HUES6 (cell line): ENCODE data around the gene PKNOX1.
"Not testable (repeated sequence)": the region's sequence is repeated elsewhere in the genome, so short reads cannot be mapped to it uniquely, and the experiment has no call there.

ENCODE experiments used
- H3K27ac ChIP-seq: 2 replicates; pipeline ENCODE4 v1.7.0; 2013; ENCODE audit warnings: low read depth, mild to moderate bottlenecking, low read length, inconsistent platforms
- H3K27me3 ChIP-seq: 2 replicates; pipeline ENCODE4 v1.6.1; 2013; ENCODE audit warnings: low read length; ENCODE audit not compliant: control insufficient read depth, insufficient read depth
- H3K36me3 ChIP-seq: 2 replicates; pipeline ENCODE4 v1.6.1; 2013; ENCODE audit warnings: low read length; ENCODE audit not compliant: control insufficient read depth, insufficient read depth
- H3K4me1 ChIP-seq: 2 replicates; pipeline ENCODE4 v1.6.1; 2013; ENCODE audit warnings: low read length; ENCODE audit not compliant: control insufficient read depth, insufficient read depth
- H3K4me3 ChIP-seq: 2 replicates; pipeline ENCODE4 v1.5.1; 2013; ENCODE audit warnings: low read depth, low read length
- H3K9ac ChIP-seq: one replicate; pipeline ENCODE4 v1.6.1; 2013; ENCODE audit warnings: mild to moderate bottlenecking, low read length
- H3K9me3 ChIP-seq: 2 replicates; pipeline ENCODE4 v1.6.1; 2013; ENCODE audit warnings: low read depth, low read length; ENCODE audit not compliant: control insufficient read depth, insufficient read depth

The PKNOX1 gene, protein sequence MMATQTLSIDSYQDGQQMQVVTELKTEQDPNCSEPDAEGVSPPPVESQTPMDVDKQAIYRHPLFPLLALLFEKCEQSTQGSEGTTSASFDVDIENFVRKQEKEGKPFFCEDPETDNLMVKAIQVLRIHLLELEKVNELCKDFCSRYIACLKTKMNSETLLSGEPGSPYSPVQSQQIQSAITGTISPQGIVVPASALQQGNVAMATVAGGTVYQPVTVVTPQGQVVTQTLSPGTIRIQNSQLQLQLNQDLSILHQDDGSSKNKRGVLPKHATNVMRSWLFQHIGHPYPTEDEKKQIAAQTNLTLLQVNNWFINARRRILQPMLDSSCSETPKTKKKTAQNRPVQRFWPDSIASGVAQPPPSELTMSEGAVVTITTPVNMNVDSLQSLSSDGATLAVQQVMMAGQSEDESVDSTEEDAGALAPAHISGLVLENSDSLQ

DNA sequence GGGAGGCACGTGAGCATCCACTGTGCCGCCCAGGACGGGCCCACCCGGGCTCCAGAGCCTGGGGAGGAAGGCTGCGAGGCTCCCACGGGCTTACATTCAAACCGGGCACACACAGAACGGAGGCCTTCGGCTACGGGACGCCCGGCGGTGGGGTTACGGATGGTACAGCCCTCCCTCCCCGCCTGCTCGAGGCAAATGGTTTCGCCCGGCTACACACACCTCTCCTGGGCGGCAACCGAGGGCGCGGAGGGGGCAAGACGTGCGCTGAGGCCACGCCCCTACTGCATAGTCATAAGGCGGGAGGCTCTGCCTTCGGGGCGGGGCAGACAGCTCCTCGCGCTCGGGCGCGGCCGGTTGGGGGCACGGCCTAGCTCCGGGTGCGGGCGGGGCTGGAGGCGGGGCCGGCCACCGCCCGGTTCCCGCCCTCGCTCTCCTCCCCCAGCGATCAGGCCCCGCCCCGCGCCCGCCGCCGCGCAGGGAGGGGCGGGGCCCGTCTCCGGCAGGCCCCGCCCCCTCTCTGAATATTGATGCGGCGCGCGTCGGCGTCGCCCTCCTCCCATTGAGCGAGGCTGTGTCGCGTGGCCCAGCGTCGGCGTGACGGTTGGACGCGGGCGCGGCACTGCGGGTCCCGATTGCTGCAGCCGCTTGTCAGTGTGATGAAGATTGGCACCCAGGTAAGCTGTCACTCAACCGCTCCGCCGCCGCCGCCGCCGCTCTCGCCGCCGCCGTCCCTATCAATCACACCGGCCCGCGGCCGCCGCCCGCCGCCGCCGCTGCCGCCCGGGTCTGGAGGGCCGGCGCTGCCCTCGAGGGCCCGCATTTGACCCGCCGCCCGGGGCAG, at the start of gene PKNOX1:
TSS of gene PKNOX1 (plus strand) at position 572 of the 841 bp plus-strand sequence. CDS start 29,820 bp downstream, outside the sequence.
- peak within 1 kb of the TSS; percentile 78 for H3K4me3 ChIP-seq
- H3K27me3 ChIP-seq = no peaks in the 10 kb centered on the region
- H3K9ac ChIP-seq = peak within 1 kb of the TSS; percentile 94
- H3K36me3 ChIP-seq = peaks cover 22% of the 10 kb centered on the region
- H3K9me3 ChIP-seq = peaks cover 17% of the 10 kb centered on the region; the same call in 1 of the 2 replicates
- H3K27ac ChIP-seq = peak within 1 kb of the TSS; percentile 97
- peaks cover 35% of the 10 kb centered on the region for H3K4me1 ChIP-seq

DNA sequence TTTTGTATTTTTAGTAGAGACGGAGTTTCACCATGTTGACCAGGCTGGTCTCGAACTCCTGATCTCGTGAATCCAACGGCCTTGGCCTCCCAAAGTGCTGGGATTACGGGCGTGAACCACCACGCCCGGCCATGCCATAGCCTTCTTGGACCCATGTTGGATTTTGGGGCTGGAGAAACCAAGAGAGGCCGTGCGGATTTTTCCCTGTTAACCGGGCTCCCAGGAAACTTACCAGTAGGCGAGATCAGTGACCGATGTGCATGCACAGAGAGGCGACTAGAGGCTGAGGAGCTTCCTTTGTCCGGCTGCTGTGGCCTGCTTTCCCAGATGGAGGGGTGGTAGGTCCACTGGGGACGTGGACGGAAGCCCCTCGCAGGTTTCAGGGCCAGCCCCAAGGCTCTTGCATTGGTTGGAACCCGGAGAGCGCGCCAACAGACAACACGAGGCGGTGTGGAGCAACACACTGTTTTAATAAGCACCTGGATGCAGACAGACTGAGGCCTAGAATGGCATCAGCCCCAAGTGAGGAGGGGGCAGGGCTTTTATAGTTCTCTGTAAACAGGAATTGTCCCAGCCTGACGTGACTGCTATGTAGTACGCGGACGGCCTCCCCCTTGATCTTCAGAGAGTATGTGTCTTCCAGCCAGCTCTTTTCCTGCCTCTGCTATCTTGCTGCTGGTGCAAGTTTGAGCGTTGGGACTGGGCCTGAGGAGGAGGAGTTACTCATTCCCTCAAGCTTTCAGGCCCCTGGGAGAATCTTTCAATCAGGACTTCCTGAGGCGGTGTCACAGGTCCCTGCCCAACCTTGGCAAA, 49.0 kb upstream of the PKNOX1 start, which contains the start of gene ERVH48-1:
TSS of gene ERVH48-1 (minus strand) at position 517 of the 813 bp plus-strand sequence. CDS start 6,624 bp downstream, outside the sequence.
- no peaks in the 10 kb centered on the region for H3K27me3 ChIP-seq
- peak within 1 kb of the TSS; percentile 37; the same call in 1 of the 2 replicates for H3K4me3 ChIP-seq
- no peaks in the 10 kb centered on the region for H3K9me3 ChIP-seq
- H3K4me1 ChIP-seq = peaks cover 27% of the 10 kb centered on the region
- peak within 1 kb of the TSS; percentile 73; the same call in 1 of the 2 replicates for H3K27ac ChIP-seq
- peaks cover 9% of the 10 kb centered on the region; the same call in 1 of the 2 replicates for H3K36me3 ChIP-seq
- peak within 1 kb of the TSS; percentile 86 for H3K9ac ChIP-seq

DNA sequence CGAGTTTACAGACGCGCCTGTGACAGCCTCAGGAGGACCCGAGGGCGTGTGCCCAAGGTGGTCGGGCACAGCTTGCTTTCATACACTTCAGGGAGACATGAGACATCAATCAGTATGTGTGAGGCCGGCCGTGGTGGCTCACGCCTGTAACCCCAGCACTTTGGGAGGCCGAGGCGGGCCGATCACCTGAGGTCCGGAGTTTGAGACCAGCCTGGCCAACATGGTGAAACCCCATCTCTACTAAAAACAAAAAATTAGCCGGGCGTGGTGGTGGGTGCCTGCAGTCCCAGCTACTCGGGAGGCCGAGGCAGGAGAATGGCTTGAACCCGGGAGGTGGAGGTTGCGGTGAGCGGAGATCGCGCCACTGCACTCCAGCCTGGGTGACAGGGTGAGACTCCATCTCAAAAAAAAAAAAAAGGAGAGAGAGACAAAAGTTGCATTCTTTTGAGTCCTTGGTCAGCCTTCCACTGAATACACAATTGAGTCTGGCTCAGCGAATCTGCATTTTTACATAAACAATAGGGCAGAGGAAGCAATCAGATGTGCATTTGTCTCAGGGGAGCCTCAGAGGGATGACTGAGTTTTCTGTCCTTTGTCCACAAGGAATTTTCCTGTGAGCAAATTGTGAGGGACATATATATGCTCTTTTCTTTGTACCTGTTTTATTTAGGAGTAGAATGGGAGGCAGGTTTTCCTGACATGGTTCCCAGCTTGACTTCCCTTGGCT, 46.7 kb upstream of the PKNOX1 start:
- H3K9ac ChIP-seq = peak overlapping the region; percentile 77
- not testable (repeated sequence) for H3K4me3 ChIP-seq, H3K9me3 ChIP-seq, H3K36me3 ChIP-seq, H3K27me3 ChIP-seq
- peaks cover 32% of the 10 kb centered on the region for H3K4me1 ChIP-seq
- peak overlapping the region; percentile 83 for H3K27ac ChIP-seq

DNA sequence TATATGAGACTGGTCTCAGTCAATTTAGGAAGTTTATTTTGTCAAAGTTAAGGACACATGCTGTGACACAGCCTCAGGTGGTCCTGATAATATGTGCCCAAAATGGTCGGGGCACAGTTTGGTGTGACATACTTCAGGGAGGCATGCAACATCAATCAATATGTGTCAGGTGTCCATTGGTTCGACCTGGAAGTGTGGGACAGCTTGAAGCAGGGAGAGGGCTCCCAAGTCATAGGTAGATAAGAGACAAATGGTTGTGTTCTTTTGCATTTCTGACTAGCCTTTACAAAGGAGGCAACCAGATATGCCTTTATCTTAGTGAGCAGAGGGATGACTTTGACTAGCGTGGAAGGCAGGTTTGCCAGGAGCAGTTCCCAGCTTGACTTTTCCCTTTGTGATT, 44.4 kb upstream of the PKNOX1 start:
- Histone ChIP-seq H3K27ac (no peak overlapping the region), H3K4me1 (peaks cover 28% of the 10 kb centered on the region), H3K27me3 (no peaks in the 10 kb centered on the region), H3K9me3 (no peaks in the 10 kb centered on the region), H3K4me3 (no peak overlapping the region), H3K9ac (no peak overlapping the region), H3K36me3 (no peaks in the 10 kb centered on the region)

DNA sequence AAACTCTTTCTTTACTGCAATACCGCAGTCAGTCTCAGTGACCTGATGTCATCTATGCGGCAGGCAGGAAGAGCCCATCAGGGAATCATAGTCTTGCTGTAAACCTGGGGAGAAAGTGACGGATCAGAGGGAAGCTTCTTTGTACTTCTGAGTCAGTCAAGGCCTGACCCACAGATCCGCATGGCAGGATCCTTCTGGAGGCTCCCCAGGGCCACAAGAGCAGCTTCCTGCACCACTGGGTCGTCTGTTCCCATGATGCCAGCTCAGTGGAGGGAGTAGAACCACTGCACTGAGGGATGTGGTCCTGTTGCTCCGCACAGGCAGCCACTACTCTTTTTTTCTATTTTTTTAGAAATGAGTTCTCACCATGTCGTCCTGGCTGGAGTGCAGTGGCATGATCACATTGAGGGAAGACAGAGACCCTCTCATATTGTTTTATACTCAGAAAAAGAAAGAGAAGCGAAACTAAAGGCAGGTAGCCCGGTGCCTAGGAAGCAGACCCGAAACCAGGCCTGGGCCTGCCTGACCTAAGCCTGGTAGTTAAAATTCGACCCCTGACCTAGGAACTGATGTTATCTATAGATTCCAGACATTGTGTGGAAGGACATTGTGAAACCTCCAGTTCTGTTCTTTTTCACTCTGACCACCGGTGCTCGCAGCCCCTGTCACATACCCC, 42.7 kb upstream of the PKNOX1 start:
- no peaks in the 10 kb centered on the region for H3K9me3 ChIP-seq
- no peaks in the 10 kb centered on the region for H3K36me3 ChIP-seq
- no peak overlapping the region for H3K27ac ChIP-seq
- H3K4me3 ChIP-seq = no peak overlapping the region
- no peaks in the 10 kb centered on the region for H3K27me3 ChIP-seq
- H3K9ac ChIP-seq = peak overlapping the region; percentile 75
- peaks cover 29% of the 10 kb centered on the region for H3K4me1 ChIP-seq

DNA sequence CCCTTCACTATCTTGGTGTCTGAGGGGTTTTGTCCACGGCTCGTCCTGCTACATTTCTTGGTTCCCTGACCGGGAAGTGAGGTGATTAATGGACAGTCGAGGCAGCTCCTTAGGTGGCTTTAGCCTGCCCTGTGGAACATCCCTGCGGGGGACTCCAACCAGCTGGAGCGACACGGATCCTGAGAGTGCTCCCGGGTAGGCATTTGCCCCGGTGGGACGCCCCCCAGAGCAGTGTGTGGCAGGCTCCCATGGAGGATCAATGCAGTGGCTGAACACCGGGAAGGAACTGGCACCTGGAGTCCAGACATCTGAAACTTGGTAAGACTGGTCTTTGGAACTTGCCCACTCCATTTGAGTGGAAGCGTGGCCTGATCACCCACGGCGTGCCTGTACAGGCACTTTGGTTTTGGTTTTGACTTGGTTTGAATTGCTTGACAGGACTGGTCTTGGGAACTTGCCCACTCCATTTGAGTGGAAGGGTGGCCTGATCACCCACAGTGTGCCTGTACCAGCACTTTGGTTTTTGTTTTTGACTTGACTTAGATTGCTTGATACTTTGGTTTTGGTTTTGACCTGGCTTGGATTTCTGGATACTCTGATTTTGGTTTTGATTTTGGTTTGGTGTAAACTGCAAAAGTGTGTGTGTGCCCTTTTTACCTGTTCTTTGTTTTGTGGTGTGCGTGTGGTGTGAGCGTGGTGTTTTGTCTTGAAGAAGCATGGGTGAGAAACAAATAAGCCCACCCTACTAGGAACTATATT, 41.8 kb upstream of the PKNOX1 start:
- Histone ChIP-seq H3K4me3 (peak overlapping the region; percentile 49; the same call in 1 of the 2 replicates), H3K27ac (peak overlapping the region; percentile 59; the same call in 1 of the 2 replicates), H3K4me1 (peaks cover 32% of the 10 kb centered on the region), H3K9ac (peak overlapping the region; percentile 75)
- H3K9me3 ChIP-seq, H3K27me3 ChIP-seq, H3K36me3 ChIP-seq: not testable (repeated sequence)

DNA sequence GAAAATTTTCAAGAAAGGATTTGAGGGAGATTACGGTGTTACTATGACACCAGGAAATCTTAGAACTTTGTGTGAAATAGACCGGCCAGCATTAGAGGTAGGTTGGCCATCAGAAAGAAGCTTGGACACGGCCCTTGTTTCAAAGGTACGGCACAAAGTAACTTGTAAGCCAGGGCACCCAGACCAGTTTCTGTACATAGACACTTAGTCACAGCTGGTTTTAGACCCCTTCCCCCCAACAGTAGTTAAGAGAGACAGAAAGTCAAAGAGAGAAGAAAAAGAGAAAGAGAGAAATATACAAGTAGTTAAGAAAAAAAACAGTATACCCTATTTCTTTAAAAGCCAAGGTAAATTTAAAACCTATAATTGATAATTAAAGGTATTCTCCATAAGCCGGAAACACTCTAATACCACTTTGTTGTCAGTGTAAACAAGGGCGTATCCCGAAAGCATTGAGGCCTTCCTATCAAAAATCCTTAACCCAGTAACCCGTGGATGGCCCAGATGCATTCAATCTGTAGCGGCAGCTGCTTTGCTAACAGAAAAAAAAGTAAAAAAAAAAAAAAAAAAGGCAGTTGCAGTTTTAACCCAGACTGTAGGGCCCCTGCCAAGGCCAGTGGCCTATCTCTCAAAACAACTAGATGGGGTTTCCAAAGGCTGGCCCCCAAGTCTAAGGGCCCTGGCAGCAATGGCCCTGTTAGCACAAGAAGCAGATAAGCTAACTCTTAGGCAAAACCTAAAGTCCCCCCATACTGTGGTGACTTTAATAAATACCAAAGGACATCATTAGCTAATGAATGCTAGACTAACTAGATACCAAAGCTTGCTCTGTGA, 41.0 kb upstream of the PKNOX1 start:
- H3K4me3 ChIP-seq = peak overlapping the region; percentile 49; the same call in 1 of the 2 replicates
- H3K27ac ChIP-seq = peak overlapping the region; percentile 59; the same call in 1 of the 2 replicates
- H3K9ac ChIP-seq = peak overlapping the region; percentile 71

DNA sequence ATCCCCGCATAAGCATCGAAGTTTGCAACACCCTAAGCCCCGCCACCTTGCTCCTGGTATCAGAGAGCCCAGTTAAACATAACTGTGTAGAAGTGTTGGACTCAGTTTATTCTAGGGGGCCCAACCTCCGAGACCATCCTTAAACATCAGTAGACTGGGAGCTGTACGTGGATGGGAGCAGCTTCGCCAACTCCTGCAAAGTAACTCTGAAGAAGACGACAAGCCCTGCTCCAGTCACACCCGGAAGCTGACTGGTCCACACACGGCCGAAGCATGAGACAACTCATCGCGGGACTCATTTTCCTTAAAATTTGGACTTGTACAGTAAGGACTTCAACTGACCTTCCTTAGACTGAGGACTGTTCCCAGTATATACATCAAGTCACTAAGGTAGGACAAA, 40.4 kb upstream of the PKNOX1 start:
- H3K36me3 ChIP-seq, H3K9me3 ChIP-seq, H3K27ac ChIP-seq, H3K27me3 ChIP-seq, H3K9ac ChIP-seq: not testable (repeated sequence)
- H3K4me1 ChIP-seq = peaks cover 39% of the 10 kb centered on the region
- H3K4me3 ChIP-seq = peak overlapping the region; percentile 23; the same call in 1 of the 2 replicates

More for the DNA sequence above, 41.0 kb upstream of the PKNOX1 start:
- H3K4me1 ChIP-seq = peaks cover 36% of the 10 kb centered on the region
- not testable (repeated sequence) for H3K9me3 ChIP-seq, H3K36me3 ChIP-seq, H3K27me3 ChIP-seq
